Sigmoid colon (tissue), 4 donors: Measurements from ENCODE around the gene RPS14.

Experiments
- EP300 ChIP-seq, 4 donors: sonication (generic); formaldehyde crosslinking; IDR thresholded peaks; one replicate each; pipeline ENCODE4 v1.6.1; 2017; ENCODE audit warnings: antibody characterized with exemption in 4 of 4
- POLR2AphosphoS5 ChIP-seq, 4 donors: sonication (generic); formaldehyde crosslinking; IDR thresholded peaks; one replicate each; pipeline ENCODE4 v1.6.1; 2017; ENCODE audit warnings: antibody characterized with exemption in 4 of 4
- TF ChIP-seq, protein P1 (sequence below), 4 experiments: fragments of 450-650 bp in 3 of 4; fragments of 200-600 bp in 1 of 4; IDR thresholded peaks; one replicate each; pipeline ENCODE4 v1.5.1; 2016 to 2019; ENCODE audit warnings: antibody characterized with exemption in 4 of 4, mild to moderate bottlenecking in 3 of 4, moderate library complexity in 2 of 4

GRCh38 chr5:150408231-150408943, 41.2 kb downstream of the RPS14 start:
- no peak for TF ChIP-seq EP300 (IDR thresholded peaks at IDR 0.05)
- TF ChIP-seq, protein P1, sequence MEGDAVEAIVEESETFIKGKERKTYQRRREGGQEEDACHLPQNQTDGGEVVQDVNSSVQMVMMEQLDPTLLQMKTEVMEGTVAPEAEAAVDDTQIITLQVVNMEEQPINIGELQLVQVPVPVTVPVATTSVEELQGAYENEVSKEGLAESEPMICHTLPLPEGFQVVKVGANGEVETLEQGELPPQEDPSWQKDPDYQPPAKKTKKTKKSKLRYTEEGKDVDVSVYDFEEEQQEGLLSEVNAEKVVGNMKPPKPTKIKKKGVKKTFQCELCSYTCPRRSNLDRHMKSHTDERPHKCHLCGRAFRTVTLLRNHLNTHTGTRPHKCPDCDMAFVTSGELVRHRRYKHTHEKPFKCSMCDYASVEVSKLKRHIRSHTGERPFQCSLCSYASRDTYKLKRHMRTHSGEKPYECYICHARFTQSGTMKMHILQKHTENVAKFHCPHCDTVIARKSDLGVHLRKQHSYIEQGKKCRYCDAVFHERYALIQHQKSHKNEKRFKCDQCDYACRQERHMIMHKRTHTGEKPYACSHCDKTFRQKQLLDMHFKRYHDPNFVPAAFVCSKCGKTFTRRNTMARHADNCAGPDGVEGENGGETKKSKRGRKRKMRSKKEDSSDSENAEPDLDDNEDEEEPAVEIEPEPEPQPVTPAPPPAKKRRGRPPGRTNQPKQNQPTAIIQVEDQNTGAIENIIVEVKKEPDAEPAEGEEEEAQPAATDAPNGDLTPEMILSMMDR (IDR thresholded peaks at IDR 0.05), result no peak
- TF ChIP-seq POLR2AphosphoS5 (IDR thresholded peaks at IDR 0.05), result no peak
